NT2/D1 (cell line): Measurements from ENCODE around the gene PBRM1.

ENCODE experiments used
- DNase-seq: peaks from one replicate; pipeline ENCODE4 v3.0.0-alpha.2; 2011; ENCODE audit warnings: low read depth, low spot score
- H3K27me3 ChIP-seq: 2 replicates; pipeline ENCODE4 v1.6.0; 2011; ENCODE audit warnings: mild to moderate bottlenecking; ENCODE audit not compliant: insufficient read length, insufficient read depth
- H3K36me3 ChIP-seq: 2 replicates; pipeline ENCODE4 v1.6.1; 2011; ENCODE audit warnings: mild to moderate bottlenecking, low read length, mixed read lengths; ENCODE audit not compliant: insufficient read depth, insufficient read length
- H3K4me1 ChIP-seq: 2 replicates; pipeline ENCODE4 v1.5.1; 2011; ENCODE audit not compliant: insufficient read depth, insufficient read length
- H3K4me3 ChIP-seq: 2 replicates; pipeline ENCODE4 v1.5.1; 2011; ENCODE audit warnings: low read depth; ENCODE audit not compliant: insufficient read length
- H3K9ac ChIP-seq: 2 replicates; pipeline ENCODE4 v1.6.0; 2011; ENCODE audit warnings: low read depth; ENCODE audit not compliant: insufficient read length
- H3K9me3 ChIP-seq: 2 replicates; pipeline ENCODE4 v1.5.1; 2011; ENCODE audit warnings: mild to moderate bottlenecking, low read length; ENCODE audit not compliant: insufficient read depth
- SUZ12 ChIP-seq: IDR thresholded peaks from 2 replicates; pipeline ENCODE4 v1.6.1; 2011; ENCODE audit not compliant: insufficient read length, insufficient read depth; ENCODE audit errors: extremely low read depth
- YY1 ChIP-seq: IDR thresholded peaks from 2 replicates; pipeline ENCODE4 v1.6.1; 2011; ENCODE audit not compliant: insufficient read length, insufficient read depth
- ZNF274 ChIP-seq: IDR thresholded peaks from 2 replicates; pipeline ENCODE4 v1.6.1; 2011; ENCODE audit warnings: mild to moderate bottlenecking, low read depth, low read length

The PBRM1 gene

GRCh38 chr3:52655895-52656294, 29.8 kb downstream of the PBRM1 start:
- Histone ChIP-seq H3K9me3 (no peaks in the 10 kb centered on the region), H3K4me3 (no peak overlapping the region), H3K9ac (no peak overlapping the region), H3K36me3 (peaks cover 88% of the 10 kb centered on the region), H3K4me1 (no peaks in the 10 kb centered on the region), H3K27me3 (no peaks in the 10 kb centered on the region)
- TF ChIP-seq SUZ12 (no peak), ZNF274 (no peak), YY1 (no peak)
- no peak for DNase-seq

GRCh38 chr3:52651592-52651991, 34.1 kb downstream of the PBRM1 start:
- no peak for TF ChIP-seq YY1
- no peak for TF ChIP-seq SUZ12
- TF ChIP-seq ZNF274, result no peak
- peaks cover 86% of the 10 kb centered on the region for H3K36me3 ChIP-seq
- no peak for DNase-seq
- no peak overlapping the region for H3K4me3 ChIP-seq
- H3K4me1 ChIP-seq, result no peaks in the 10 kb centered on the region
- H3K9me3 ChIP-seq, result no peaks in the 10 kb centered on the region
- no peaks in the 10 kb centered on the region for H3K27me3 ChIP-seq
- H3K9ac ChIP-seq, result no peak overlapping the region

GRCh38 chr3:52650439-52650838, 35.3 kb downstream of the PBRM1 start:
- H3K36me3 ChIP-seq, result peaks cover 86% of the 10 kb centered on the region
- no peaks in the 10 kb centered on the region for H3K27me3 ChIP-seq
- no peak overlapping the region for H3K9ac ChIP-seq
- H3K4me1 ChIP-seq, result no peaks in the 10 kb centered on the region
- no peak for TF ChIP-seq YY1
- TF ChIP-seq SUZ12, result no peak
- H3K4me3 ChIP-seq, result no peak overlapping the region
- H3K9me3 ChIP-seq, result no peaks in the 10 kb centered on the region
- no peak for DNase-seq

GRCh38 chr3:52649461-52650210, 36.1 kb downstream of the PBRM1 start:
- TF ChIP-seq YY1, result no peak
- TF ChIP-seq SUZ12, result no peak
- TF ChIP-seq ZNF274, result no peak
- H3K27me3 ChIP-seq, result no peaks in the 10 kb centered on the region
- no peaks in the 10 kb centered on the region for H3K4me1 ChIP-seq
- no peak overlapping the region for H3K9ac ChIP-seq
- no peaks in the 10 kb centered on the region for H3K9me3 ChIP-seq
- no peak overlapping the region for H3K4me3 ChIP-seq
- H3K36me3 ChIP-seq, result peaks cover 87% of the 10 kb centered on the region
- no peak for DNase-seq

- no peak for DNase-seq
- Histone ChIP-seq H3K4me3 (no peak overlapping the region), H3K27me3 (no peaks in the 10 kb centered on the region), H3K36me3 (peaks cover 92% of the 10 kb centered on the region), H3K9ac (no peak overlapping the region), H3K9me3 (no peaks in the 10 kb centered on the region), H3K4me1 (no peaks in the 10 kb centered on the region)
- TF ChIP-seq SUZ12 (no peak), YY1 (no peak), ZNF274 (no peak)
These were observed 40.2 kb downstream of the PBRM1 start for GRCh38 chr3:52645549-52645948.

GRCh38 chr3:52636673-52637072, 49.0 kb downstream of the PBRM1 start:
- H3K36me3 ChIP-seq, result peaks cover 72% of the 10 kb centered on the region

GRCh38 chr3:52633786-52634185, 51.9 kb downstream of the PBRM1 start:
- H3K36me3 ChIP-seq, result peaks cover 70% of the 10 kb centered on the region

More at GRCh38 chr3:52636673-52637072, 49.0 kb downstream of the PBRM1 start:
- Histone ChIP-seq H3K4me3 (no peak overlapping the region), H3K9me3 (no peaks in the 10 kb centered on the region), H3K9ac (no peak overlapping the region), H3K27me3 (no peaks in the 10 kb centered on the region), H3K4me1 (no peaks in the 10 kb centered on the region)
- no peak for DNase-seq
- TF ChIP-seq ZNF274, result no peak
- TF ChIP-seq YY1, result no peak
- TF ChIP-seq SUZ12, result no peak

More at GRCh38 chr3:52633786-52634185, 51.9 kb downstream of the PBRM1 start:
- Histone ChIP-seq H3K4me1 (no peaks in the 10 kb centered on the region), H3K4me3 (no peak overlapping the region), H3K9ac (no peak overlapping the region), H3K9me3 (no peaks in the 10 kb centered on the region), H3K27me3 (no peaks in the 10 kb centered on the region)
- no peak for TF ChIP-seq ZNF274
- no peak for TF ChIP-seq YY1
- TF ChIP-seq SUZ12, result no peak
- DNase-seq, result no peak
